Measurements from ENCODE around the gene FAM114A1. TPM values are rescaled to one million over a fixed set of nuclear protein-coding genes. Genes with fewer than 3 reads are reported as not detected.

FAM114A1 gene
- total and polyA plus RNA-seq, 2 experiments from 2014 or later, result 13.0 to 14.5 TPM

GRCh38 chr4:38976308-38976707 is 108.7 kb downstream of the FAM114A1 start:
- Mint-ChIP-seq H3K27me3 (ENCODE audit: insufficient read depth, low read depth, poor library complexity) (peaks cover 3% of the 10 kb centered on the region), H3K9me3 (no peaks in the 10 kb centered on the region), H3K4me1 (no peaks in the 10 kb centered on the region), H3K4me3 (no peak overlapping the region), H3K27ac (no peak overlapping the region), H3K36me3 (ENCODE audit: low read depth) (no peaks in the 10 kb centered on the region)
- Histone ChIP-seq H3K9me2 (ENCODE audit: insufficient read depth) (0 out of 2 replicates have a peak, but pooled peaks cover 2% of the 10 kb centered on the region), H4K20me1 (replicated peaks; ENCODE audit: insufficient read depth) (no peaks in the 10 kb centered on the region), H3K4me3 (no peak overlapping the region), H3K36me3 (ENCODE audit: insufficient read depth) (no peaks in the 10 kb centered on the region), H3K79me2 (replicated peaks; ENCODE audit: insufficient read depth) (no peaks in the 10 kb centered on the region), H2AFZ (no peak overlapping the region), H3K27me3 (ENCODE audit: insufficient read depth) (no peaks in the 10 kb centered on the region), H3F3A (replicated peaks; ENCODE audit: low read depth) (no peaks in the 10 kb centered on the region), H3K27ac (ENCODE audit: low read depth) (no peak overlapping the region), H3K4me1 (ENCODE audit: insufficient read depth) (no peaks in the 10 kb centered on the region), H3K4me2 (no peak overlapping the region)
- ATAC-seq, result no peak
- no peak for DNase-seq (ENCODE audit: low spot score)
- no peak for TF ChIP-seq EZH2phosphoT487 (IDR thresholded peaks at IDR 0.05; ENCODE audit: unreplicated experiment)
- no peak for TF ChIP-seq POLR2AphosphoS5 (IDR thresholded peaks at IDR 0.05; ENCODE audit: low read depth)
- TF ChIP-seq ZNF114 (CRISPR knock-in tag; IDR thresholded peaks at IDR 0.05), result no peak
- TF ChIP-seq REST (IDR thresholded peaks at IDR 0.05; ENCODE audit: unreplicated experiment), result no peak
- no peak for TF ChIP-seq JUNB (IDR thresholded peaks at IDR 0.05; ENCODE audit: unreplicated experiment)
- TF ChIP-seq NANOG (IDR thresholded peaks at IDR 0.05; ENCODE audit: borderline replicate concordance), result no peak
- TF ChIP-seq, protein P1, sequence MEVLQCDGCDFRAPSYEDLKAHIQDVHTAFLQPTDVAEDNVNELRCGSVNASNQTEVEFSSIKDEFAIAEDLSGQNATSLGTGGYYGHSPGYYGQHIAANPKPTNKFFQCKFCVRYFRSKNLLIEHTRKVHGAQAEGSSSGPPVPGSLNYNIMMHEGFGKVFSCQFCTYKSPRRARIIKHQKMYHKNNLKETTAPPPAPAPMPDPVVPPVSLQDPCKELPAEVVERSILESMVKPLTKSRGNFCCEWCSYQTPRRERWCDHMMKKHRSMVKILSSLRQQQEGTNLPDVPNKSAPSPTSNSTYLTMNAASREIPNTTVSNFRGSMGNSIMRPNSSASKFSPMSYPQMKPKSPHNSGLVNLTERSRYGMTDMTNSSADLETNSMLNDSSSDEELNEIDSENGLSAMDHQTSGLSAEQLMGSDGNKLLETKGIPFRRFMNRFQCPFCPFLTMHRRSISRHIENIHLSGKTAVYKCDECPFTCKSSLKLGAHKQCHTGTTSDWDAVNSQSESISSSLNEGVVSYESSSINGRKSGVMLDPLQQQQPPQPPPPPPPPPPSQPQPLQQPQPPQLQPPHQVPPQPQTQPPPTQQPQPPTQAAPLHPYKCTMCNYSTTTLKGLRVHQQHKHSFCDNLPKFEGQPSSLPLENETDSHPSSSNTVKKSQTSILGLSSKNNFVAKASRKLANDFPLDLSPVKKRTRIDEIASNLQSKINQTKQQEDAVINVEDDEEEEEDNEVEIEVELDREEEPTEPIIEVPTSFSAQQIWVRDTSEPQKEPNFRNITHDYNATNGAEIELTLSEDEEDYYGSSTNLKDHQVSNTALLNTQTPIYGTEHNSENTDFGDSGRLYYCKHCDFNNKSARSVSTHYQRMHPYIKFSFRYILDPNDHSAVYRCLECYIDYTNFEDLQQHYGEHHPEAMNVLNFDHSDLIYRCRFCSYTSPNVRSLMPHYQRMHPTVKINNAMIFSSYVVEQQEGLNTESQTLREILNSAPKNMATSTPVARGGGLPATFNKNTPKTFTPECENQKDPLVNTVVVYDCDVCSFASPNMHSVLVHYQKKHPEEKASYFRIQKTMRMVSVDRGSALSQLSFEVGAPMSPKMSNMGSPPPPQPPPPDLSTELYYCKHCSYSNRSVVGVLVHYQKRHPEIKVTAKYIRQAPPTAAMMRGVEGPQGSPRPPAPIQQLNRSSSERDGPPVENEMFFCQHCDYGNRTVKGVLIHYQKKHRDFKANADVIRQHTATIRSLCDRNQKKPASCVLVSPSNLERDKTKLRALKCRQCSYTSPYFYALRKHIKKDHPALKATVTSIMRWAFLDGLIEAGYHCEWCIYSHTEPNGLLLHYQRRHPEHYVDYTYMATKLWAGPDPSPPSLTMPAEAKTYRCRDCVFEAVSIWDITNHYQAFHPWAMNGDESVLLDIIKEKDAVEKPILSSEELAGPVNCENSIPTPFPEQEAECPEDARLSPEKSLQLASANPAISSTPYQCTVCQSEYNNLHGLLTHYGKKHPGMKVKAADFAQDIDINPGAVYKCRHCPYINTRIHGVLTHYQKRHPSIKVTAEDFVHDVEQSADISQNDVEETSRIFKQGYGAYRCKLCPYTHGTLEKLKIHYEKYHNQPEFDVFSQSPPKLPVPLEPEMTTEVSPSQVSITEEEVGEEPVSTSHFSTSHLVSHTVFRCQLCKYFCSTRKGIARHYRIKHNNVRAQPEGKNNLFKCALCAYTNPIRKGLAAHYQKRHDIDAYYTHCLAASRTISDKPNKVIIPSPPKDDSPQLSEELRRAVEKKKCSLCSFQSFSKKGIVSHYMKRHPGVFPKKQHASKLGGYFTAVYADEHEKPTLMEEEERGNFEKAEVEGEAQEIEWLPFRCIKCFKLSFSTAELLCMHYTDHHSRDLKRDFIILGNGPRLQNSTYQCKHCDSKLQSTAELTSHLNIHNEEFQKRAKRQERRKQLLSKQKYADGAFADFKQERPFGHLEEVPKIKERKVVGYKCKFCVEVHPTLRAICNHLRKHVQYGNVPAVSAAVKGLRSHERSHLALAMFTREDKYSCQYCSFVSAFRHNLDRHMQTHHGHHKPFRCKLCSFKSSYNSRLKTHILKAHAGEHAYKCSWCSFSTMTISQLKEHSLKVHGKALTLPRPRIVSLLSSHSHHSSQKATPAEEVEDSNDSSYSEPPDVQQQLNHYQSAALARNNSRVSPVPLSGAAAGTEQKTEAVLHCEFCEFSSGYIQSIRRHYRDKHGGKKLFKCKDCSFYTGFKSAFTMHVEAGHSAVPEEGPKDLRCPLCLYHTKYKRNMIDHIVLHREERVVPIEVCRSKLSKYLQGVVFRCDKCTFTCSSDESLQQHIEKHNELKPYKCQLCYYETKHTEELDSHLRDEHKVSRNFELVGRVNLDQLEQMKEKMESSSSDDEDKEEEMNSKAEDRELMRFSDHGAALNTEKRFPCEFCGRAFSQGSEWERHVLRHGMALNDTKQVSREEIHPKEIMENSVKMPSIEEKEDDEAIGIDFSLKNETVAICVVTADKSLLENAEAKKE (CRISPR knock-in tag; IDR thresholded peaks at IDR 0.05), result no peak
- no peak for TF ChIP-seq ETS1 (IDR thresholded peaks at IDR 0.05)
- TF ChIP-seq ZNF331 (CRISPR knock-in tag; IDR thresholded peaks at IDR 0.05; ENCODE audit: low read depth), result no peak
- TF ChIP-seq EZH2 (IDR thresholded peaks at IDR 0.05; ENCODE audit: low read depth, unreplicated experiment), result no peak
- TF ChIP-seq STAT1 (IDR thresholded peaks at IDR 0.05; ENCODE audit: unreplicated experiment), result no peak
- TF ChIP-seq, protein P2, sequence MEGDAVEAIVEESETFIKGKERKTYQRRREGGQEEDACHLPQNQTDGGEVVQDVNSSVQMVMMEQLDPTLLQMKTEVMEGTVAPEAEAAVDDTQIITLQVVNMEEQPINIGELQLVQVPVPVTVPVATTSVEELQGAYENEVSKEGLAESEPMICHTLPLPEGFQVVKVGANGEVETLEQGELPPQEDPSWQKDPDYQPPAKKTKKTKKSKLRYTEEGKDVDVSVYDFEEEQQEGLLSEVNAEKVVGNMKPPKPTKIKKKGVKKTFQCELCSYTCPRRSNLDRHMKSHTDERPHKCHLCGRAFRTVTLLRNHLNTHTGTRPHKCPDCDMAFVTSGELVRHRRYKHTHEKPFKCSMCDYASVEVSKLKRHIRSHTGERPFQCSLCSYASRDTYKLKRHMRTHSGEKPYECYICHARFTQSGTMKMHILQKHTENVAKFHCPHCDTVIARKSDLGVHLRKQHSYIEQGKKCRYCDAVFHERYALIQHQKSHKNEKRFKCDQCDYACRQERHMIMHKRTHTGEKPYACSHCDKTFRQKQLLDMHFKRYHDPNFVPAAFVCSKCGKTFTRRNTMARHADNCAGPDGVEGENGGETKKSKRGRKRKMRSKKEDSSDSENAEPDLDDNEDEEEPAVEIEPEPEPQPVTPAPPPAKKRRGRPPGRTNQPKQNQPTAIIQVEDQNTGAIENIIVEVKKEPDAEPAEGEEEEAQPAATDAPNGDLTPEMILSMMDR (conservative IDR thresholded peaks at IDR 0.05; ENCODE audit: low read depth in 2 of 2), result no peak
- no peak for TF ChIP-seq CREB1 (CRISPR knock-in tag; IDR thresholded peaks at IDR 0.05; ENCODE audit: low read depth)

All from GM23338 (cell line).